ENCODE measurements around the gene AHCYL2. TPM values are rescaled to one million over a fixed set of nuclear protein-coding genes. Genes with fewer than 3 reads are reported as not detected.

Gene AHCYL2
- total and polyA plus RNA-seq, 2 of the 8 experiments (the other 6 are each of a cell fraction or from before 2014, with no cell fraction given): 20.7 to 25.4 TPM

- Histone ChIP-seq H3K18ac (ENCODE audit: extremely low read depth, low read length) (no peak overlapping the region), H3K4me1 (replicated peaks in 1 of 4; ENCODE audit: control insufficient read depth in 3 of 4, insufficient read depth in 4 of 4, low read length in 3 of 4) (no peaks in the 10 kb centered on the region), H2BK5ac (ENCODE audit: low read depth, low read length) (no peak overlapping the region), H3K9me3 (ENCODE audit: insufficient read depth in 2 of 2, low read depth in 1 of 2, low read length in 1 of 2) (no peaks in the 10 kb centered on the region), H3K27me3 (replicated peaks in 1 of 4; ENCODE audit: control insufficient read depth in 3 of 4, extremely low read depth in 1 of 4, insufficient read depth in 3 of 4, low read length in 3 of 4) (no peaks in the 10 kb centered on the region), H4K5ac (ENCODE audit: insufficient read length, low read depth, low read length) (no peak overlapping the region), H2BK12ac (ENCODE audit: low read depth, low read length) (no peak overlapping the region), H2BK120ac (replicated peaks; ENCODE audit: low read depth, low read length) (no peak overlapping the region), H4K8ac (ENCODE audit: extremely low read depth, insufficient read depth, low read length) (no peak overlapping the region), H3K14ac (ENCODE audit: insufficient read length) (no peak overlapping the region), H3K79me1 (ENCODE audit: low read depth, low read length) (peaks cover 3% of the 10 kb centered on the region), H2BK15ac (ENCODE audit: low read length) (no peak overlapping the region), H2AFZ (ENCODE audit: low read length) (no peak overlapping the region), H4K20me1 (replicated peaks in 1 of 2; ENCODE audit: control insufficient read depth in 1 of 2, insufficient read depth in 2 of 2, low read length in 2 of 2) (no peaks in the 10 kb centered on the region), H3K4me2 (ENCODE audit: insufficient read depth in 1 of 2, low read depth in 2 of 2, low read length in 2 of 2) (no peak overlapping the region), H3K56ac (replicated peaks; ENCODE audit: insufficient read length, low read depth, low read length) (no peak overlapping the region), H3K36me3 (ENCODE audit: control insufficient read depth in 2 of 4, insufficient read depth in 4 of 4, low read length in 3 of 4) (no peaks in the 10 kb centered on the region), H2AK5ac (ENCODE audit: low read depth, low read length) (no peak overlapping the region), H3K23ac (ENCODE audit: insufficient read length) (no peak overlapping the region), H3K79me2 (ENCODE audit: control insufficient read depth in 1 of 2, insufficient read depth in 2 of 2, low read length in 2 of 2) (no peaks in the 10 kb centered on the region), H3K4me3 (ENCODE audit: extremely low read depth in 1 of 4, insufficient read depth in 2 of 4, low read depth in 3 of 4, low read length in 4 of 4) (no peak overlapping the region), H3K4ac (replicated peaks; ENCODE audit: insufficient read length, low read depth, low read length) (no peak overlapping the region), H3K23me2 (ENCODE audit: low read depth, low read length) (no peaks in the 10 kb centered on the region; the same call in 1 of the 2 replicates), H2BK20ac (ENCODE audit: low read length) (no peak overlapping the region), H4K91ac (replicated peaks; ENCODE audit: insufficient read length, low read length) (no peak overlapping the region), H3K9ac (replicated peaks in 1 of 4; ENCODE audit: extremely low read depth in 1 of 4, low read depth in 3 of 4, low read length in 3 of 4) (no peak overlapping the region), H3K27ac (ENCODE audit: low read depth, low read length) (no peak overlapping the region)
- ChIA-PET POLR2A (ENCODE audit: partially characterized antibody) (interaction anchor here (0.6 kb wide), 1 partner anchor 111 kb away, joined by 3 read pairs; no protein-coding TSS in a partner anchor), CTCF (ENCODE audit: partially characterized antibody) (interaction anchor here (0.6 to 3.3 kb wide), 6 partner anchors 10 to 89 kb away, joined by 3 to 15 read pairs (median 4); no protein-coding TSS in a partner anchor)
- 92% methylated on average over 3 of the region's 3 CpGs; no CpG with 5 or more reads in 1 of the 2 experiments for WGBS, 2 experiments (ENCODE audit: extremely low coverage in 1 of 2, insufficient coverage in 1 of 2, insufficient read length in 1 of 2, insufficient replicate concordance in 2 of 2, low coverage in 1 of 2, low lambda C conversion rate in 2 of 2, missing lambda C conversion rate in 1 of 2)
- FAIRE-seq (no peak), DNase-seq (ENCODE audit: low read depth in 1 of 2, low spot score in 2 of 2) (no peak)
- TF ChIP-seq TBP (IDR thresholded peaks at IDR 0.05; ENCODE audit: low read depth, low read length) (no peak), EGR1 (IDR thresholded peaks at IDR 0.05; ENCODE audit: borderline replicate concordance, low read depth, low read length) (no peak), KDM4A (IDR thresholded peaks at IDR 0.05; ENCODE audit: low read depth, low read length, severe bottlenecking) (no peak), EZH2 (IDR thresholded peaks at IDR 0.05; ENCODE audit: low read depth, low read length, severe bottlenecking) (no peak), KDM1A (IDR thresholded peaks at IDR 0.05; ENCODE audit: borderline replicate concordance, low read length) (no peak), SP1 (IDR thresholded peaks at IDR 0.05; ENCODE audit: low read depth, low read length) (no peak), POLR2AphosphoS5 (IDR thresholded peaks at IDR 0.05; ENCODE audit: low read depth, low read length) (no peak), CHD2 (IDR thresholded peaks at IDR 0.05; ENCODE audit: low read length) (no peak), RAD21 (IDR thresholded peaks at IDR 0.05 in 1 of 2, conservative IDR thresholded peaks at IDR 0.05 in 1 of 2; ENCODE audit: low read depth in 2 of 2, low read length in 2 of 2) (no peak), MAX (IDR thresholded peaks at IDR 0.05) (no peak), CBX5 (IDR thresholded peaks at IDR 0.05; ENCODE audit: low read depth, low read length) (no peak)
- TF ChIP-seq, protein P1, sequence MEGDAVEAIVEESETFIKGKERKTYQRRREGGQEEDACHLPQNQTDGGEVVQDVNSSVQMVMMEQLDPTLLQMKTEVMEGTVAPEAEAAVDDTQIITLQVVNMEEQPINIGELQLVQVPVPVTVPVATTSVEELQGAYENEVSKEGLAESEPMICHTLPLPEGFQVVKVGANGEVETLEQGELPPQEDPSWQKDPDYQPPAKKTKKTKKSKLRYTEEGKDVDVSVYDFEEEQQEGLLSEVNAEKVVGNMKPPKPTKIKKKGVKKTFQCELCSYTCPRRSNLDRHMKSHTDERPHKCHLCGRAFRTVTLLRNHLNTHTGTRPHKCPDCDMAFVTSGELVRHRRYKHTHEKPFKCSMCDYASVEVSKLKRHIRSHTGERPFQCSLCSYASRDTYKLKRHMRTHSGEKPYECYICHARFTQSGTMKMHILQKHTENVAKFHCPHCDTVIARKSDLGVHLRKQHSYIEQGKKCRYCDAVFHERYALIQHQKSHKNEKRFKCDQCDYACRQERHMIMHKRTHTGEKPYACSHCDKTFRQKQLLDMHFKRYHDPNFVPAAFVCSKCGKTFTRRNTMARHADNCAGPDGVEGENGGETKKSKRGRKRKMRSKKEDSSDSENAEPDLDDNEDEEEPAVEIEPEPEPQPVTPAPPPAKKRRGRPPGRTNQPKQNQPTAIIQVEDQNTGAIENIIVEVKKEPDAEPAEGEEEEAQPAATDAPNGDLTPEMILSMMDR (IDR thresholded peaks at IDR 0.05; ENCODE audit: control extremely low read depth in 1 of 3, insufficient read depth in 1 of 3, low read depth in 1 of 3, low read length in 3 of 3): no peak
Measured at GRCh38 chr7:129307592-129307991, 82.8 kb downstream of the AHCYL2 start.
